Aorta (tissue), 5 donors: ENCODE measurements around the gene APBB3. TPM values are rescaled to one million over a fixed set of nuclear protein-coding genes. Genes with fewer than 3 reads are reported as not detected.
"Not testable (repeated sequence)": the region's sequence is repeated elsewhere in the genome, so short reads cannot be mapped to it uniquely, and the experiment has no call there.

Experiments
- ATAC-seq: fragments of 200-7000 bp; cut with Tn5 transposase; one replicate; pipeline ENCODE4 v1.9.1; 2022; ENCODE audit warnings: moderate library complexity; ENCODE audit not compliant: low FRiP score
- DNase-seq, 2 donors: peaks; one replicate each; pipeline ENCODE4 v3.0.0-alpha.2; 2020
- H3K27ac ChIP-seq, 2 donors: one replicate each; pipeline ENCODE4 v1.5.1; 2013; ENCODE audit warnings: low read length in 2 of 2, mild to moderate bottlenecking in 2 of 2, moderate library complexity in 2 of 2, control low read depth in 1 of 2, inconsistent platforms in 1 of 2, low read depth in 1 of 2
- H3K27me3 ChIP-seq, 2 donors: one replicate each; pipeline ENCODE4 v1.6.1; 2013; ENCODE audit warnings: control low read depth in 1 of 2, low read length in 1 of 2, mild to moderate bottlenecking in 1 of 2, moderate library complexity in 1 of 2; ENCODE audit not compliant: insufficient read depth in 2 of 2, control insufficient read depth in 1 of 2
- H3K36me3 ChIP-seq, 2 donors: one replicate each; pipeline ENCODE4 v1.6.1; 2013; ENCODE audit warnings: control low read depth in 1 of 2, low read length in 1 of 2, mild to moderate bottlenecking in 1 of 2; ENCODE audit not compliant: insufficient read depth in 2 of 2, control insufficient read depth in 1 of 2
- H3K4me1 ChIP-seq, 2 donors: one replicate each; pipeline ENCODE4 v1.6.1; 2013; ENCODE audit warnings: low read length in 2 of 2, control low read depth in 1 of 2, mild to moderate bottlenecking in 1 of 2, moderate library complexity in 1 of 2; ENCODE audit not compliant: insufficient read depth in 2 of 2, control insufficient read depth in 1 of 2
- H3K4me3 ChIP-seq, 2 donors: one replicate each; pipeline ENCODE4 v1.5.1; 2013; ENCODE audit warnings: low read length in 2 of 2, control low read depth in 1 of 2, mild to moderate bottlenecking in 1 of 2
- H3K9me3 ChIP-seq: one replicate; pipeline ENCODE4 v1.6.1; 2013; ENCODE audit warnings: mild to moderate bottlenecking, low read length; ENCODE audit not compliant: control insufficient read depth
- WGBS, 2 donors: extraction: QIAGEN DNeasy Blood & Tissue Kit; methylation state at CpG; one replicate each; pipeline ENCODE4 v1.1.7; 2013; 5-methylcytosine and 5-hydroxymethylcytosine counted together
- intact Hi-C, 2 donors: fragments of 100-400 bp; cut with DNase I; formaldehyde crosslinking; loops; one replicate each; pipeline versions ENCODE4 v1.14.2 to v1.15.0; 2022
- polyA plus RNA-seq, 2 donors: library from polyadenylated mRNA; stranded (reverse); fragments of 200-250 nt; gene quantifications; one replicate each; pipeline ENCODE4 v1.2.3, GENCODE V29; 2013
- total RNA-seq, 2 donors: library from RNA; stranded (reverse); fragmentation: NEBNext Ultra II Directional; extraction: Animal tissue kit (Norgen Biotek cat#: 25700); gene quantifications; one replicate each; pipeline ENCODE4 v1.2.1, GENCODE V29; 2021
- donor health status: healthy with polysubstance abuse.
- donor health status: Bipolar disorder and iron deficiency.
- donor health status: DM: no; HTN: no; CAD: no.
- donor health status: DM: no; HTN: no; CAD: no.
- donor health status: DM: yes; HTN: yes; CAD: no.

Gene APBB3
- total and polyA plus RNA-seq, 4 donors, result 10.9 to 66.9 (median 40.6) TPM

DNA sequence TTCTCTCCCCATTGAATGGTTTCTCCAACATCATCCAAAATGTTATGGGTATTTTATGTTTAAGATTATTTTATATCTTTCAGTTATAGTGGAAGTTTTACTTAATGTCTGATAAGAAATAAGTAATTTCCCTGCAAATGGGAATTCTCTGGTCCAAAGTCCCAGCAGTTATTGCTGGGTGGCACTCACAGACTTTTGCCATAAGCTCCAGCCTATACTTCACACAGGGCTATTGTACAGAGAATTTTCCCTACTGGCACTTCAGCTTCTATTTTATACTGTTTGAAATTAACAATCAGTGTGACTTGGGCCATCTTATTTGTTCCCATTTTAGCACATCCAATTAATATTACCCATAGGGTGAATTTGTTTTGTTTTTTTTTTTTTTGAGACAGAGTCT, 35.7 kb upstream of the APBB3 start:
- Histone ChIP-seq H3K36me3 (no peaks in the 10 kb centered on the region), H3K9me3 (no peaks in the 10 kb centered on the region), H3K4me3 (no peak overlapping the region), H3K27ac (no peak overlapping the region), H3K4me1 (no peaks in the 10 kb centered on the region), H3K27me3 (no peaks in the 10 kb centered on the region)
- DNase-seq (no peak), ATAC-seq (no peak)
- intact Hi-C loops, result no loop called here

DNA sequence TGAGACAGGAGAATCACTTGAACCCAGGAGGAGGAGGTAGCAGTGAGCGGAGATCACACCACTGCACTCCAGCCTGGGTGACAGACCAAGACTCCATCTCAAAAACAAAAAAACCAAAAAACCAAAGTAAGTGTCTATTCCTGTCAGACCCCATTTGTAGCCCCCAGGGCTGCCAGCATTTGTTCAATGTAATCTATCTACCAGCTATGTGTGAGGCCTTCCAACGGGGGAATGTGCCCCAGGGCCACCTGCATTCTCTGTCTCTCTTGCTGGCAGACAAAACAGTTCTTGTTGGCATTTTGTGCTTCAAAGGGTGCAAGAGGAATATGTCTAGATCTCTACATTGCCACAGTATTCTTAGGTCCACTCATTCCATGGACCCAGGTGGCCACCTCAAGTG, 34.4 kb upstream of the APBB3 start:
- WGBS, 2 donors, result 75 to 76% methylated on average over 2 of the region's 2 CpGs
- intact Hi-C loops, result no loop called here

DNA sequence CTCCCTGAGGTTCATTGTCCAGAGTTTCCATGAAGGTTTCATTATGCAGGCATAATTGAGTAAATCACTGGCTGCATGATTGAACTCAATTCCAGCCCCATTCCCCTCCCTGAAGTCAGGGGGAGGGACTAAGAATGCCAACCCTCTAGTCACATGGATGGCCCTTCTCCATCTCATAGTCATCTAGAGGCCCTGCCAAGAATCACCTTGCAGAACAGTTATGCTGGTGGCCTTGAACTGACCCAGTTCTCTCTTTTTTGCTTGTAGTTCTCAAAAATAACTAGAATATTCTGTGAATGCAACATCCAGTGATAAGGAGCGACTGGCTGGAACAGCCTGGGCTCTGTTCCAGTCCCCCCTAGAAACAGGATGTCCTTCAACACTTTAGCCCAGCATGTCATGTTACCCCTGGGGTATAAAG, 31.9 kb upstream of the APBB3 start:
- Histone ChIP-seq H3K27me3 (no peaks in the 10 kb centered on the region), H3K27ac (no peak overlapping the region), H3K4me3 (no peak overlapping the region), H3K36me3 (no peaks in the 10 kb centered on the region), H3K4me1 (no peaks in the 10 kb centered on the region), H3K9me3 (no peaks in the 10 kb centered on the region)
- intact Hi-C loops, result no loop called here
- no peak for ATAC-seq
- DNase-seq, result no peak
- 0 to 6% methylated on average over 1 of the region's 1 CpG for WGBS, 2 donors

More for the DNA sequence above, 34.4 kb upstream of the APBB3 start:
- no peak for DNase-seq
- Histone ChIP-seq H3K4me3 (no peak overlapping the region), H3K27me3 (no peaks in the 10 kb centered on the region), H3K36me3 (no peaks in the 10 kb centered on the region), H3K27ac (no peak overlapping the region), H3K4me1 (no peaks in the 10 kb centered on the region), H3K9me3 (no peaks in the 10 kb centered on the region)
- no peak for ATAC-seq

DNA sequence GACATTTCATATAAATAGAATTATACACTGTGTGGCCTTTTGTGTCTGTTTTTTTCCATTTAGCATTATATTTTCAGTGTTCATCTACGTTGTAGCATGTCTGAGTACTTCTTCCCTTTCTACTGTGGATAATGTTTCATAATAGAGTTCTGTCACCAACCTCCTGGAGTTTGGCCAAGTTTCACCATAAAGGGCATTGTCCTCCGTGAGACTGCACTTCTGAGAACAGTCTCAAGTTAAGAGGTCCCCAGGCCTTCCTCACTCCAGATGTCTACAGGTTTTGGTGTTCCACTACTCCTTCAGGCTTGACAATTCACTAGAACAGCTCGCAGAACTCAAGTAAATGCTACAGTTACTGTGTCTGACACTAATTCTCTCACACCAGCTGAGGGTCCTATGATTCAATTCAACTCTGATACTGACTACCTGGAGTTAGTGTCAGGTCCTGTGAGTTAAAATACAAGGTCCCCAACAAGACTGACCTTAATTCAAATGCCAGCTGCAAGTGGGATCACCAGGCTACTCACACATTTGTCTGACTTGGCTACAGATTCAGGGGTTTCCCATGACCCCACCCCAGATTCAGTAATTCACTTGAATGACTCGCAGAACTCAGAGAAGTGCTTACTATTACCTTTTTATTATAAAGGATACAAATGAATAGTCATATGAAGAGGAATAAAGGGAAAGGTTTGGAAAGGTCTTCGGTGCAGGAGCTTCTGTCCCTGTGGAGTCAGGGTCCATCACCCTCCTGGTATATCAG, 31.3 kb upstream of the APBB3 start:
- Histone ChIP-seq H3K9me3 (no peaks in the 10 kb centered on the region), H3K4me1 (no peaks in the 10 kb centered on the region), H3K27ac (no peak overlapping the region), H3K4me3 (no peak overlapping the region), H3K27me3 (no peaks in the 10 kb centered on the region), H3K36me3 (no peaks in the 10 kb centered on the region)
- DNase-seq (peak in 1 of 2 donors; percentile 60), ATAC-seq (no peak)
- intact Hi-C loops, result no loop called here
- WGBS, 2 donors, result 74 to 78% methylated on average over 5 of the region's 5 CpGs

DNA sequence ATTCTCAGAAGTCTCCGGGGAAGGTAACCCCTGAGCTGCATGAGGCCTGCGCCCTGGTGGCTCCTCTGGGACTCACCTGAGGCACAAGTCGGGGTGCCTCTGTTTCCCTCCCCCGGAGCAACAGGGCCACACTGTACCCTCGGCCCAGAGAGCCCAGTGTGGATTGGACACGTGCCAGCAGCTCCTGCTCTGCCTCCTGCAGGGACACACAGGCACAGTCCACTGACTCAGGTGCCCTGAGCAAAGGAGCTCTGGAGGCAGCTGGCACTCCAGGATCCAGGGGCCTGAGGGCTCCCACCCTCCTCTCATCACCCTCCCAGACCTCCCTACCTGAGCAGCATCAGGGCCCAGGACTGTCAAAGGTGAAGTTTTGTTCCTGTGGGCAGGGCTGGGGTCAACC, 29.8 kb upstream of the APBB3 start:
- intact Hi-C loops, result no loop called here
- no peak for ATAC-seq
- peak; percentile 56 to 77 for DNase-seq

DNA sequence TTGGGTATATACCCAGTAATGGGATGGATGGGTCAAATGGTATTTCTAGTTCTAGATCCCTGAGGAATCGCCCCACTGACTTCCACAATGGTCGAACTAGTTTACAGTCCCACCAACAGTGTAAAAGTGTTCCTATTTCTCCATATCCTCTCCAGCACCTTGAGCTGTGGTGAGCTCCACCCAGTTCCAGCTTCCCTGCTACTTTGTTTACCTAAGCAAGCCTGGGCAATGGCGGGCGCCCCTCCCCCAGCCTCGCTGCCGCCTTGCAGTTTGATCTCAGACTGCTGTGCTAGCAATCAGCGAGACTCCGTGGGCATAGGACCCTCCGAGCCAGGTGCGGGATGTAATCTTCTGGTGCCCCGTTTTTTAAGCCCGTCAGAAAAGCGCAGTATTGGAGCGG, 28.7 kb upstream of the APBB3 start:
- DNase-seq, H3K4me3 ChIP-seq, H3K27me3 ChIP-seq, intact Hi-C loops, H3K4me1 ChIP-seq, H3K36me3 ChIP-seq, H3K9me3 ChIP-seq, H3K27ac ChIP-seq, ATAC-seq: not testable (repeated sequence)
- 45 to 52% methylated on average over 10 to 13 of the region's 14 CpGs for WGBS, 2 donors

More for the DNA sequence above, 29.8 kb upstream of the APBB3 start:
- H3K27me3 ChIP-seq, result no peaks in the 10 kb centered on the region
- no peaks in the 10 kb centered on the region for H3K9me3 ChIP-seq
- H3K4me3 ChIP-seq, result no peak overlapping the region
- H3K27ac ChIP-seq, result no peak overlapping the region
- WGBS, 2 donors, result 75 to 76% methylated on average over 6 of the region's 6 CpGs
- no peaks in the 10 kb centered on the region for H3K4me1 ChIP-seq
- no peaks in the 10 kb centered on the region for H3K36me3 ChIP-seq

DNA sequence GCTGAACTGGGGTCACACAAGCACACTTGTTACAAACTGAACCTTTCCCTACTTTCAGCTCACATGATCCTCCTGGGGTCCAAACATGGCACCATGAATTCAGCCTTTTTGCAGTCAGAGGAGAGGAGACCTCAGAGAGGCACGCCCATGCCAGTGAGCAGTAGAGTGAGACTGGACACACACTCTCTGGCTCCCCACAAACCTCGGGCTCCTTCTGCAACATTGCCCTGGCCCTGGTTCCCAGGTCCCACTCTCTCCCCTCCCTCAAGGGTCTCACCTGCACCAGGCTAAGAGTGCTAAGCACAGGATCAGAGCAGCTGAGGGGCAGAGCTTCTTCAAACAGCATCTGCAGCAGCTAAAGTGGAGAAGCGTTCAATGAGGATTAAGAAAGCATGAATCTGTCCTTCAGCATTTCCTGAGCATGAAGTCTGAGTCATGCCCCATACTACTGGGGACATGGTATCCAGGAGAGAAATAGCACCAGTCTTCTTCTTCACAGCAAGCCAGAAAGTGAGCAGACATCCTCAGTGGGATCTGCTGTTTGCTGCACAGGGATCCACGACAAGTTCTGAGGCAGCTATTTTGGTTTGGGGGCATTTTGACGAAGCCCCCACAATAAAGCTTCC, 27.5 kb upstream of the APBB3 start:
- 80% methylated on average over 5 of the region's 5 CpGs for WGBS, 2 donors
- no peak for DNase-seq
- no peak for ATAC-seq
- Histone ChIP-seq H3K27me3 (no peaks in the 10 kb centered on the region), H3K9me3 (no peaks in the 10 kb centered on the region), H3K36me3 (no peaks in the 10 kb centered on the region), H3K27ac (no peak overlapping the region), H3K4me1 (no peaks in the 10 kb centered on the region), H3K4me3 (no peak overlapping the region)
- intact Hi-C loops, result no loop called here

DNA sequence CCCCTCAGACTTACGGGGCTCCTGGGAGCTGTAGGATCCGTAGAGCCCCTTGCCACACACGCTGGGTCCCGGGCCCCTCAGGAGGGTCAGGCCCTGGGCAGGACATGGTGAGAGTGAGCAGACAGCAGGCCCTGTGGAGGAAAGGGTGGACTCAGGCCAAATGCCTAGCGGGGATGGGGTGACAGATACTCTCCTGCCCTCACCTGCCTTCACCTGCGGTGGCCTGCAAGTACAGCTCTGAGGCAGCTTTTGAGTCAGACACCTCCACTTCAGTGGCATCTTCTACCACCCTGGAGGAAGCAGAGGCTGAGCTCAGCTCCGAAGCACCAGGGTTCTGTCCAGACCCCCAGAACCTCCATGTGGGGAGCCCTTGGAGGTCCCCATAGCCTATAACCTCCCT, 26.5 kb upstream of the APBB3 start:
- H3K9me3 ChIP-seq, result no peaks in the 10 kb centered on the region
- H3K36me3 ChIP-seq, result no peaks in the 10 kb centered on the region
- no peak overlapping the region for H3K27ac ChIP-seq
- DNase-seq (no peak), ATAC-seq (no peak)
- WGBS, 2 donors, result 87 to 89% methylated on average over 7 of the region's 7 CpGs
- intact Hi-C loops, result no loop called here
- H3K27me3 ChIP-seq, result no peaks in the 10 kb centered on the region
- no peaks in the 10 kb centered on the region for H3K4me1 ChIP-seq
- H3K4me3 ChIP-seq, result no peak overlapping the region
